Calu3 (cell line): Measurements from ENCODE around the gene PHACTR4. TPM values are rescaled to one million over a fixed set of nuclear protein-coding genes. Genes with fewer than 3 reads are reported as not detected.

Experiments
- BruUV-seq: library from RNA; stranded (reverse); fragments of 400-500 nt; replicated peaks from 2 replicates; lab custom pipeline; 2021; lab: Mats Ljungman, UMichigan
- CTCF ChIA-PET: fragments of 300-600 bp; sonication (Branson Sonifier 250); formaldehyde crosslinking; loops from one replicate; lab custom pipeline; 2022; ENCODE audit warnings: antibody characterized with exemption; lab: Charles Lee
- DNase-seq: peaks from one replicate; pipeline ENCODE4 v3.0.0; 2022
- H3K27ac Mint-ChIP-seq: one replicate; pipeline ENCODE4 v1.8.0; 2022; ENCODE audit warnings: mixed read lengths; ENCODE audit not compliant: unreplicated experiment
- H3K27me3 Mint-ChIP-seq: one replicate; pipeline ENCODE4 v1.8.0; 2022; ENCODE audit warnings: mixed read lengths; ENCODE audit not compliant: unreplicated experiment
- H3K36me3 Mint-ChIP-seq: one replicate; pipeline ENCODE4 v1.8.0; 2022; ENCODE audit warnings: mild to moderate bottlenecking, moderate library complexity, mixed read lengths; ENCODE audit not compliant: insufficient read depth, unreplicated experiment
- H3K4me1 Mint-ChIP-seq: one replicate; pipeline ENCODE4 v1.8.0; 2022; ENCODE audit warnings: mild to moderate bottlenecking, low read depth, mixed read lengths; ENCODE audit not compliant: unreplicated experiment
- H3K4me3 Mint-ChIP-seq: one replicate; pipeline ENCODE4 v1.8.0; 2022; ENCODE audit warnings: mild to moderate bottlenecking, low read depth, moderate library complexity, mixed read lengths; ENCODE audit not compliant: unreplicated experiment
- H3K9me3 Mint-ChIP-seq: one replicate; pipeline ENCODE4 v1.8.0; 2022; ENCODE audit warnings: low read depth, mixed read lengths; ENCODE audit not compliant: unreplicated experiment
- intact Hi-C: fragments of 100-400 bp; cut with micrococcal nuclease; formaldehyde crosslinking; loops from one replicate; pipeline ENCODE4 v1.10.0; 2022; ENCODE audit not compliant: unreplicated experiment
- total RNA-seq: library from RNA; stranded (reverse); gene quantifications from 2 replicates; pipeline ENCODE4 v1.2.3, GENCODE V29; 2022
- TF ChIP-seq, protein P1 (sequence below): fragments of 200-600 bp; IDR thresholded peaks from one replicate; pipeline ENCODE4 v1.8.0; 2022; ENCODE audit warnings: antibody characterized with exemption; ENCODE audit not compliant: unreplicated experiment

Gene PHACTR4
- total RNA-seq, 1 experiment from 2014 or later = 58.7 TPM

DNA sequence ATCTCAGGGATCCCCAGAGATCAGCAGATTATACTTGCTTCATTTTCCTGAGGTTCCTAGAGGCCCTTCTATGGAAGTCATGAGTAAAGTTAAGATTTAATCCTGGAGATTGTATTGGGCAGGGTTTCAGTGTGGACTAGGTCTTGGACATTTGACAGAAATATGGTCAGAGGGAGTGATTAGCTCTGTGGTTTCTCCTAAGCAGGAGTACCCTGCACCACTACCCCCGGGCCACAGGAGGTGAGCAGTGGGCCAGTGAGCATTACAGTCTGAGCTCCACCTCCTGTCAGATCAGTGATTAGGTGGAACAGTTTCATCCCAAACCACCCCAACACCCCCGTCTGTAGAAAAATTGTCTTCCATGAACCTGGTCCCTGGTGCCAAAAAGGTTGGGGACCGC is 43.2 kb downstream of the PHACTR4 start:
- Mint-ChIP-seq H3K4me1 (peaks cover 23% of the 10 kb centered on the region), H3K36me3 (peaks cover 21% of the 10 kb centered on the region), H3K27ac (no peak overlapping the region), H3K9me3 (no peaks in the 10 kb centered on the region), H3K4me3 (no peak overlapping the region), H3K27me3 (no peaks in the 10 kb centered on the region)
- TF ChIP-seq, protein P1, sequence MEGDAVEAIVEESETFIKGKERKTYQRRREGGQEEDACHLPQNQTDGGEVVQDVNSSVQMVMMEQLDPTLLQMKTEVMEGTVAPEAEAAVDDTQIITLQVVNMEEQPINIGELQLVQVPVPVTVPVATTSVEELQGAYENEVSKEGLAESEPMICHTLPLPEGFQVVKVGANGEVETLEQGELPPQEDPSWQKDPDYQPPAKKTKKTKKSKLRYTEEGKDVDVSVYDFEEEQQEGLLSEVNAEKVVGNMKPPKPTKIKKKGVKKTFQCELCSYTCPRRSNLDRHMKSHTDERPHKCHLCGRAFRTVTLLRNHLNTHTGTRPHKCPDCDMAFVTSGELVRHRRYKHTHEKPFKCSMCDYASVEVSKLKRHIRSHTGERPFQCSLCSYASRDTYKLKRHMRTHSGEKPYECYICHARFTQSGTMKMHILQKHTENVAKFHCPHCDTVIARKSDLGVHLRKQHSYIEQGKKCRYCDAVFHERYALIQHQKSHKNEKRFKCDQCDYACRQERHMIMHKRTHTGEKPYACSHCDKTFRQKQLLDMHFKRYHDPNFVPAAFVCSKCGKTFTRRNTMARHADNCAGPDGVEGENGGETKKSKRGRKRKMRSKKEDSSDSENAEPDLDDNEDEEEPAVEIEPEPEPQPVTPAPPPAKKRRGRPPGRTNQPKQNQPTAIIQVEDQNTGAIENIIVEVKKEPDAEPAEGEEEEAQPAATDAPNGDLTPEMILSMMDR = no peak
- intact Hi-C loops = loop anchor here (10.0 kb wide), 1 partner anchor 92 kb away; the partner anchor contains the start of gene RCC1
- no TSS peak for BruUV-seq
- peak; percentile 12 for DNase-seq
- CTCF ChIA-PET = interaction anchor here (0.6 to 1.4 kb wide), 4 partner anchors 53 to 137 kb away, joined by 3 to 4 read pairs (median 4); partner anchors contain the start of gene MED18

DNA sequence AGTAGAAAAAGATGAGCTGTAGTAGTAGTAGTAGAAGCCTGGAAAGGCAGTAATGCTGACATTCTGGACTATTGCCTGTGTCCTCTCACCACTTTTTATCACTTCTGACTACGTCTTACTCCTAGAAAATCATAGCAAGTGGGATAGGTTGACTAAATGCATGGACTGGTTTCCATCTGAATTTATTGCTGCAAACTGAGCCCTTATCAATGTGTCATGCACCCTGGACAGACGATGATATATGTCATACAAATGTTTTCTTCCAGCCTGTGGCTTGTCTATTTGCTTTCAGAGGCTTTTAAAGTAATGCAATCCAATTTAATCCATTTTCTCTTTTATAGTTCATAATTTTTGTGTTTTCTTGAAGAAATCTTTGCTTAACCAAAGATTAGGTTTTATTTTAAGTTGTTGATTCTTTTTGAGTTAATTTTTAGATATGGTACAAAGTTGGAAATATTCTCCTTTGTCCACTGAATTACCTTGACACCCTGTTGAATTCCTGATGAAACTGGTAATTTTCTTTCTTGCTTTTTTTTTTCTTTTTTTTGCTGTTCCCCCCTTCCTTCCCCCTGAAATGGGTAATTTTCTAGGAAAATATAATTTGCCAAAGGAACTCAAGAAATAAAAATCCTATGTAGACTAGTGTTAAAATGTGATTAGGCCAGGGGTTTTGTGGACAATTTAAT is 47.1 kb downstream of the PHACTR4 start:
- Mint-ChIP-seq H3K27me3 (no peaks in the 10 kb centered on the region), H3K9me3 (no peaks in the 10 kb centered on the region), H3K36me3 (peaks cover 16% of the 10 kb centered on the region), H3K27ac (peak overlapping the region; percentile 91), H3K4me1 (peaks cover 28% of the 10 kb centered on the region), H3K4me3 (no peak overlapping the region)
- TF ChIP-seq, protein P1 = no peak
- no peak for DNase-seq
- intact Hi-C loops = loop anchor here (2.0 to 10.0 kb wide), 2 partner anchors 20 to 88 kb away; partner anchors contain the start of gene RCC1
- no TSS peak for BruUV-seq
- CTCF ChIA-PET = no interaction called here

DNA sequence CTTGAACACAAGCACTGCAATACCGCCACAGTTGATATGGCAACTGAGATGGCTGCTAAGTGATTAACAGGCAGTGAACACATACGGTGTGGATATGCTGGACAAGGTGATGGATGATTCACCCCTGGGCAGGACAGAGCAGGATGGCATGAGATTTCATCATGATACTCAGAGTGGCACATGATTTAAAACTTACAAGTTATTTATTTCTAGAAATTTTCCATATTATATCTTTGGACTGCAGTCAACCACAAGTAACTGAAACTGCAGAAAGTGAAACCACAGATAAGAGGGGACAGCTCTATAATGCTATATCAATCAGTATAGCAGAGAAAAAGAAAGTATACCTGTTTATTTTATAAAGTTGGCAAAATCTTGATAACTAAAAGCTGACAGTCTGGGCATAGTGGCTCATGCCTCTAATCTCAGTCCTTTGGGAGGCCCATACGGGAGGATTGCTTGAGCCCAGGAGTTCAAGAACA is 47.9 kb downstream of the PHACTR4 start:
- peaks cover 31% of the 10 kb centered on the region for H3K4me1 Mint-ChIP-seq
- no peaks in the 10 kb centered on the region for H3K27me3 Mint-ChIP-seq
- CTCF ChIA-PET = interaction anchor here (0.6 to 0.9 kb wide), 4 partner anchors 9 to 24 kb away, joined by 3 to 6 read pairs (median 4); no protein-coding TSS in a partner anchor
- intact Hi-C loops = loop anchor here (2.0 to 10.0 kb wide), 2 partner anchors 19 to 87 kb away; partner anchors contain the start of gene RCC1
- H3K9me3 Mint-ChIP-seq = no peaks in the 10 kb centered on the region
- TF ChIP-seq, protein P1 = no peak
- H3K27ac Mint-ChIP-seq = peak overlapping the region; percentile 91
- DNase-seq = peak; percentile 63
- H3K4me3 Mint-ChIP-seq = no peak overlapping the region
- peaks cover 17% of the 10 kb centered on the region for H3K36me3 Mint-ChIP-seq
- TSS peak; percentile 22 for BruUV-seq

DNA sequence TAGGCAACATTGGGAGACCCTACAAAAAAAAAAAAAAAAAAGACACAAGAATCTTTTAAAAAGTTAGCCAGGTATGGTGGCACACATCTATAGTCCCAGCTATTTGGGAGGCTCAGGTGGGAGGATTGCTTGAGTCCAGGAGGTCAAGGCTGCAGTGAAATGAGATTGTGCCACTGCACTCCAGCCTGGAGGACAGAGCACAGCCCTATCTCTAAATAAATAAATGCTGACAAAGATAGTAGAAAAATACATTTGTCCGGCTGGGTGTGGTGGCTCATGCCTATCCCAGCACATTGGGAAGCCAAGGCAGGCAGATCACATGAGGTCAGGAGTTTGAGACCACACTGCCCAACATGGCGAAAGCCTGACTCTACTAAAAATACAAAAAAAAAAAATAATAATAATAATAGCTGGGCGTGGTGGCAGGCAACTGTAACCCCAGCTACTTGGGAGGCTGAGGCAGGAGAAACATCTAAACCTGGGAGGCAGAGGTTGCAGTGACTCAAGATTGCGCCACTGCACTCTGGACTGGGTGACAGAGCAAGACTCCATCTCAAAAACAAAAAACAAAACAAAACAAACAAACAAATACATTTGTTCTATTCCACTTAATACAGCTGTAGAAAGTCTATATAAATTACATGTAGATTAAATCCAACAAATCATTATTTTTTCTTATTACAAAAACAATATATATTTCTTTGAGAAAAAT is 48.5 kb downstream of the PHACTR4 start:
- BruUV-seq = no TSS peak
- TF ChIP-seq, protein P1 = no peak
- H3K27me3 Mint-ChIP-seq = no peaks in the 10 kb centered on the region
- CTCF ChIA-PET = interaction anchor here (0.6 to 0.9 kb wide), 4 partner anchors 9 to 24 kb away, joined by 3 to 7 read pairs (median 5); no protein-coding TSS in a partner anchor
- no peak overlapping the region for H3K4me3 Mint-ChIP-seq
- H3K9me3 Mint-ChIP-seq = no peaks in the 10 kb centered on the region
- peaks cover 20% of the 10 kb centered on the region for H3K36me3 Mint-ChIP-seq
- peak overlapping the region; percentile 91 for H3K27ac Mint-ChIP-seq
- DNase-seq = no peak
- peaks cover 25% of the 10 kb centered on the region for H3K4me1 Mint-ChIP-seq
- intact Hi-C loops = loop anchor here (2.0 to 10.0 kb wide), 2 partner anchors 19 to 87 kb away; partner anchors contain the start of gene RCC1
